ENCODE measurements around the gene GBP4.

The GBP4 gene

GRCh38 chr1:89142160-89142559 lies 56.6 kb downstream of the GBP4 start:
- H3K4me3 ChIP-seq (ENCODE audit: low read depth in 1 of 2, low read length in 2 of 2) = no peak overlapping the region
- no peaks in the 10 kb centered on the region for H3K9me3 ChIP-seq (ENCODE audit: low read length)
- no peaks in the 10 kb centered on the region for H3K27me3 ChIP-seq (ENCODE audit: control insufficient read depth in 1 of 2, insufficient read depth in 2 of 2, low read length in 2 of 2)
- no peak overlapping the region for H3K27ac ChIP-seq (ENCODE audit: low read depth, low read length)
- H3K9ac ChIP-seq (ENCODE audit: low read length) = no peak overlapping the region
- no peaks in the 10 kb centered on the region for H3K36me3 ChIP-seq (ENCODE audit: insufficient read depth, low read length)
- H3K4me1 ChIP-seq (ENCODE audit: insufficient read depth, low read length) = no peaks in the 10 kb centered on the region

- no peaks in the 10 kb centered on the region for H3K9me3 ChIP-seq (ENCODE audit: low read length)
- H3K36me3 ChIP-seq (ENCODE audit: insufficient read depth, low read length) = no peaks in the 10 kb centered on the region
- peaks cover 15% of the 10 kb centered on the region for H3K4me1 ChIP-seq (ENCODE audit: insufficient read depth, low read length)
- no peak overlapping the region for H3K27ac ChIP-seq (ENCODE audit: low read depth, low read length)
- H3K4me3 ChIP-seq (ENCODE audit: low read depth in 1 of 2, low read length in 2 of 2) = no peak overlapping the region
- H3K9ac ChIP-seq (ENCODE audit: low read length) = no peak overlapping the region
- H3K27me3 ChIP-seq (ENCODE audit: control insufficient read depth in 1 of 2, insufficient read depth in 2 of 2, low read length in 2 of 2) = no peaks in the 10 kb centered on the region
These were observed 65.0 kb downstream of the GBP4 start for GRCh38 chr1:89133747-89134146.

Measured in muscle layer of colon (tissue), 2 donors.